Activated CD8-positive, alpha-beta memory T cell treated with anti-CD3 and anti-CD28 coated beads, Interleukin-2, amount 10 ng/mL, durations not matched to agents 7 days and 5 days (primary cell): ENCODE data around the gene SLC23A3. TPM values are rescaled to one million over a fixed set of nuclear protein-coding genes. Genes with fewer than 3 reads are reported as not detected.
A peak's percentile ranks its signal among the peaks of the same experiment; 100 is the strongest.
"Not testable (repeated sequence)": the region's sequence is repeated elsewhere in the genome, so short reads cannot be mapped to it uniquely, and the experiment has no call there.

Source experiments
- ATAC-seq: fragments of 150-1000 bp; cut with Tn5 transposase; one replicate; pipeline ENCODE4 v1.10.0; 2021; ENCODE audit warnings: moderate library complexity
- CTCF ChIA-PET: fragments of 350-600 bp; sonication (Branson Sonifier 250); formaldehyde crosslinking; loops from one replicate; lab custom pipeline; 2021; ENCODE audit warnings: antibody characterized with exemption; lab: Charles Lee
- DNase-seq: peaks from one replicate; pipeline ENCODE4 v3.0.0-alpha.2; 2020
- H3K27ac Mint-ChIP-seq: one replicate; pipeline ENCODE4 v1.8.0; 2021; ENCODE audit warnings: mild to moderate bottlenecking, mixed read lengths
- H3K27me3 Mint-ChIP-seq: one replicate; pipeline ENCODE4 v1.8.0; 2021; ENCODE audit warnings: mixed read lengths
- H3K36me3 Mint-ChIP-seq: one replicate; pipeline ENCODE4 v1.8.0; 2021; ENCODE audit warnings: mild to moderate bottlenecking, mixed read lengths
- H3K4me1 Mint-ChIP-seq: one replicate; pipeline ENCODE4 v1.8.0; 2021; ENCODE audit warnings: mixed read lengths
- H3K4me3 Mint-ChIP-seq: one replicate; pipeline ENCODE4 v1.8.0; 2021; ENCODE audit warnings: mild to moderate bottlenecking, moderate library complexity, mixed read lengths
- H3K9me3 Mint-ChIP-seq: one replicate; pipeline ENCODE4 v1.8.0; 2022; ENCODE audit warnings: low read depth, mixed read lengths
- total RNA-seq, 2 experiments: library from RNA; stranded (reverse); gene quantifications; one replicate each; pipeline ENCODE4 v1.2.3, GENCODE V29; 2021

Gene SLC23A3
- total RNA-seq, 2 experiments from 2014 or later = 2.6 to 3.2 TPM

- no peaks in the 10 kb centered on the region for H3K9me3 Mint-ChIP-seq
- peaks cover 26% of the 10 kb centered on the region for H3K36me3 Mint-ChIP-seq
- DNase-seq (no peak), ATAC-seq (no peak)
- no peak overlapping the region for H3K4me3 Mint-ChIP-seq
- H3K27ac Mint-ChIP-seq = peak overlapping the region; percentile 93
- H3K27me3 Mint-ChIP-seq = no peaks in the 10 kb centered on the region
- CTCF ChIA-PET = interaction anchor here (1.4 to 7.9 kb wide), 9 partner anchors 20 to 181 kb away, joined by 3 to 92 read pairs (median 19); partner anchors contain the start of genes ANKZF1, ATG9A, CNPPD1 and NHEJ1
- peaks cover 60% of the 10 kb centered on the region for H3K4me1 Mint-ChIP-seq
These were observed 40.5 kb upstream of the SLC23A3 start for GRCh38 chr2:219210196-219210885.

- no peak for ATAC-seq
- CTCF ChIA-PET = interaction anchor here (1.2 to 6.9 kb wide), 7 partner anchors 29 to 86 kb away, joined by 3 to 65 read pairs (median 16); partner anchors contain the start of genes CNPPD1, DNAJB2 and SLC23A3
- peaks cover 27% of the 10 kb centered on the region for H3K36me3 Mint-ChIP-seq
These were observed 39.7 kb upstream of the SLC23A3 start for GRCh38 chr2:219209236-219210195.

GRCh38 chr2:219207884-219208740, 38.3 kb upstream of the SLC23A3 start:
- DNase-seq = no peak
- ATAC-seq = no peak
- peak overlapping the region; percentile 93 for H3K27ac Mint-ChIP-seq
- H3K27me3 Mint-ChIP-seq = no peaks in the 10 kb centered on the region
- H3K4me1 Mint-ChIP-seq = peaks cover 56% of the 10 kb centered on the region
- peak overlapping the region; percentile 81 for H3K4me3 Mint-ChIP-seq
- H3K36me3 Mint-ChIP-seq = peaks cover 27% of the 10 kb centered on the region
- CTCF ChIA-PET = interaction anchor here (1.0 to 6.9 kb wide), 8 partner anchors 27 to 87 kb away, joined by 3 to 65 read pairs (median 14); partner anchors contain the start of genes CNPPD1, DNAJB2 and SLC23A3
- H3K9me3 Mint-ChIP-seq = peaks cover 5% of the 10 kb centered on the region

More at GRCh38 chr2:219209236-219210195, 39.7 kb upstream of the SLC23A3 start:
- peaks cover under 1% of the 10 kb centered on the region for H3K9me3 Mint-ChIP-seq
- H3K27ac Mint-ChIP-seq = peak overlapping the region; percentile 93
- H3K4me3 Mint-ChIP-seq = peak overlapping the region; percentile 81
- no peak for DNase-seq
- no peaks in the 10 kb centered on the region for H3K27me3 Mint-ChIP-seq
- peaks cover 58% of the 10 kb centered on the region for H3K4me1 Mint-ChIP-seq

- peaks cover 56% of the 10 kb centered on the region for H3K4me1 Mint-ChIP-seq
- H3K27me3 Mint-ChIP-seq = no peaks in the 10 kb centered on the region
- CTCF ChIA-PET = interaction anchor here (0.6 to 6.9 kb wide), 17 partner anchors 9 to 88 kb away, joined by 3 to 65 read pairs (median 7); partner anchors contain the start of genes ABCB6, CNPPD1, DNAJB2 and NHEJ1
- peaks cover 5% of the 10 kb centered on the region for H3K9me3 Mint-ChIP-seq
- H3K36me3 Mint-ChIP-seq = peaks cover 28% of the 10 kb centered on the region
- no peak for ATAC-seq
- peak overlapping the region; percentile 81 for H3K4me3 Mint-ChIP-seq
- H3K27ac Mint-ChIP-seq = peak overlapping the region; percentile 93
- DNase-seq = no peak
These were observed 37.5 kb upstream of the SLC23A3 start for GRCh38 chr2:219207134-219207883.

- DNase-seq = peak; percentile 96
- Mint-ChIP-seq H3K9me3 (peaks cover 5% of the 10 kb centered on the region), H3K27ac (peak within 1 kb of the TSS; percentile 93), H3K4me1 (peaks cover 53% of the 10 kb centered on the region), H3K4me3 (peak within 1 kb of the TSS; percentile 81), H3K27me3 (no peaks in the 10 kb centered on the region), H3K36me3 (peaks cover 26% of the 10 kb centered on the region)
- peak; percentile 95 for ATAC-seq
- CTCF ChIA-PET = interaction anchor here (0.6 to 6.9 kb wide), 15 partner anchors 10 to 89 kb away, joined by 3 to 65 read pairs (median 6); partner anchors contain the start of genes ABCB6, CNPPD1, DNAJB2 and NHEJ1
These were observed 36.7 kb upstream of the SLC23A3 start, which contains the start of gene ZFAND2B for GRCh38 chr2:219206328-219207133. TSS of gene ZFAND2B (plus strand) at chr2:219206782. CDS start at chr2:219206988, 206 bp downstream.

- CTCF ChIA-PET = interaction anchor here (0.6 to 6.9 kb wide), 14 partner anchors 11 to 89 kb away, joined by 3 to 65 read pairs (median 6); partner anchors contain the start of genes ABCB6, CNPPD1, DNAJB2 and NHEJ1
- H3K4me1 Mint-ChIP-seq = peaks cover 49% of the 10 kb centered on the region
These were observed 36.1 kb upstream of the SLC23A3 start for GRCh38 chr2:219205981-219206327.

GRCh38 chr2:219205165-219205538, 35.3 kb upstream of the SLC23A3 start:
- DNase-seq (no peak), ATAC-seq (no peak)
- Mint-ChIP-seq H3K36me3 (peaks cover 23% of the 10 kb centered on the region), H3K9me3 (peaks cover 8% of the 10 kb centered on the region), H3K27ac (no peak overlapping the region), H3K27me3 (no peaks in the 10 kb centered on the region), H3K4me3 (no peak overlapping the region), H3K4me1 (peaks cover 47% of the 10 kb centered on the region)
- CTCF ChIA-PET = interaction anchor here (2.2 to 6.9 kb wide), 2 partner anchors 16 to 33 kb away, joined by 9 to 65 read pairs; partner anchors contain the start of gene SLC23A3

More at GRCh38 chr2:219205981-219206327, 36.1 kb upstream of the SLC23A3 start:
- Mint-ChIP-seq H3K27me3 (no peaks in the 10 kb centered on the region), H3K27ac (peak overlapping the region; percentile 93), H3K36me3 (peaks cover 25% of the 10 kb centered on the region), H3K9me3 (peaks cover 6% of the 10 kb centered on the region), H3K4me3 (peak overlapping the region; percentile 81)
- ATAC-seq = no peak
- DNase-seq = no peak

GRCh38 chr2:219204425-219205164, 34.8 kb upstream of the SLC23A3 start:
- H3K4me3 Mint-ChIP-seq = no peak overlapping the region
- H3K36me3 Mint-ChIP-seq = peaks cover 22% of the 10 kb centered on the region
- peaks cover 45% of the 10 kb centered on the region for H3K4me1 Mint-ChIP-seq
- ATAC-seq (no peak), DNase-seq (no peak)
- no peaks in the 10 kb centered on the region for H3K27me3 Mint-ChIP-seq
- H3K27ac Mint-ChIP-seq = no peak overlapping the region
- CTCF ChIA-PET = interaction anchor here (0.7 to 6.9 kb wide), 2 partner anchors 28 to 33 kb away, joined by 3 to 65 read pairs; partner anchors contain the start of genes CNPPD1 and SLC23A3
- peaks cover 8% of the 10 kb centered on the region for H3K9me3 Mint-ChIP-seq

- not testable (repeated sequence) for ATAC-seq, H3K27ac Mint-ChIP-seq, DNase-seq, H3K4me3 Mint-ChIP-seq, H3K9me3 Mint-ChIP-seq, H3K36me3 Mint-ChIP-seq, H3K27me3 Mint-ChIP-seq
- CTCF ChIA-PET = interaction anchor here (1.1 to 2.5 kb wide), 6 partner anchors 9 to 94 kb away, joined by 3 to 14 read pairs (median 6); no protein-coding TSS in a partner anchor
- peaks cover 24% of the 10 kb centered on the region for H3K4me1 Mint-ChIP-seq
These were observed 31.5 kb upstream of the SLC23A3 start for GRCh38 chr2:219201331-219201730.

- peak; percentile 72 for DNase-seq
- H3K27ac Mint-ChIP-seq = peak overlapping the region; percentile 88
- not testable (repeated sequence) for H3K9me3 Mint-ChIP-seq, ATAC-seq, H3K27me3 Mint-ChIP-seq, H3K36me3 Mint-ChIP-seq
- CTCF ChIA-PET = interaction anchor here (1.1 to 2.5 kb wide), 7 partner anchors 9 to 94 kb away, joined by 3 to 14 read pairs (median 4); no protein-coding TSS in a partner anchor
- peak overlapping the region; percentile 69 for H3K4me3 Mint-ChIP-seq
- H3K4me1 Mint-ChIP-seq = peaks cover 18% of the 10 kb centered on the region
These were observed 30.9 kb upstream of the SLC23A3 start for GRCh38 chr2:219200502-219201326.
